Measurements from ENCODE around the gene FBXO42.

- TF ChIP-seq CTCF (IDR thresholded peaks at IDR 0.05) (no peak), POLR2A (IDR thresholded peaks at IDR 0.05) (no peak)
These were observed 58.7 kb downstream of the FBXO42 start for GRCh38 chr1:16293538-16293937.

Data from right lobe of liver (tissue), 4 donors.